Epithelial cell of esophagus (primary cell): Measurements from ENCODE around the gene TRIB2.
"Not testable (repeated sequence)": the region's sequence is repeated elsewhere in the genome, so short reads cannot be mapped to it uniquely, and the experiment has no call there.

Experiments
- DNase-seq: peaks from one replicate; pipeline ENCODE4 v3.0.0; 2010; ENCODE audit warnings: low read depth
- H3K4me3 ChIP-seq: 2 replicates; pipeline ENCODE4 v1.5.1; 2011; ENCODE audit warnings: mild to moderate bottlenecking, low read length, control low read depth
- TF ChIP-seq, protein P1 (sequence below): IDR thresholded peaks from 2 replicates; pipeline ENCODE4 v1.5.1; 2011; ENCODE audit warnings: low read depth, mild to moderate bottlenecking, low read length, control low read depth, inconsistent platforms; ENCODE audit not compliant: insufficient read depth; ENCODE audit errors: missing control alignments

Gene TRIB2

GRCh38 chr2:12676771-12677170 lies 40.0 kb upstream of the TRIB2 start:
- no peak overlapping the region for H3K4me3 ChIP-seq
- DNase-seq: peak; percentile 62
- TF ChIP-seq, protein P1, sequence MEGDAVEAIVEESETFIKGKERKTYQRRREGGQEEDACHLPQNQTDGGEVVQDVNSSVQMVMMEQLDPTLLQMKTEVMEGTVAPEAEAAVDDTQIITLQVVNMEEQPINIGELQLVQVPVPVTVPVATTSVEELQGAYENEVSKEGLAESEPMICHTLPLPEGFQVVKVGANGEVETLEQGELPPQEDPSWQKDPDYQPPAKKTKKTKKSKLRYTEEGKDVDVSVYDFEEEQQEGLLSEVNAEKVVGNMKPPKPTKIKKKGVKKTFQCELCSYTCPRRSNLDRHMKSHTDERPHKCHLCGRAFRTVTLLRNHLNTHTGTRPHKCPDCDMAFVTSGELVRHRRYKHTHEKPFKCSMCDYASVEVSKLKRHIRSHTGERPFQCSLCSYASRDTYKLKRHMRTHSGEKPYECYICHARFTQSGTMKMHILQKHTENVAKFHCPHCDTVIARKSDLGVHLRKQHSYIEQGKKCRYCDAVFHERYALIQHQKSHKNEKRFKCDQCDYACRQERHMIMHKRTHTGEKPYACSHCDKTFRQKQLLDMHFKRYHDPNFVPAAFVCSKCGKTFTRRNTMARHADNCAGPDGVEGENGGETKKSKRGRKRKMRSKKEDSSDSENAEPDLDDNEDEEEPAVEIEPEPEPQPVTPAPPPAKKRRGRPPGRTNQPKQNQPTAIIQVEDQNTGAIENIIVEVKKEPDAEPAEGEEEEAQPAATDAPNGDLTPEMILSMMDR: no peak

DNA sequence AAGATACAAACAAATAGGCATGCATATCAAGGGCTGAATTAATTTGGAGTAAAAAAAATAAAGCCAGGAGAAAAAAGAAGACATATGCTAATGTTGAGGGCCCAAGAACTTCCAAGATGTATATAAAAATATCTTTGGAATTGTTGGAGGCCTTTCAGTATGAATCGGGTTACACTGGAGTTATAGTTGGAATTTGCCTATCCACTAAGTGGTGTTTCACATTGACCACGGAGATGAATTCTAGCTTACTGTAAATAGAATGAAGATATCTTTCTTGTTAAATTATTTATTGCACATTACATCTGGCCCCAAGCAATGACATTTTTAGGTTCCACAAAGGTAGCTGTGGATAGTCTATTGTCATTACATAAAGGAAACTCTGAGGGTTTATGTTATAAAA lies 38.5 kb upstream of the TRIB2 start:
- H3K4me3 ChIP-seq: no peak overlapping the region
- no peak for DNase-seq
- TF ChIP-seq, protein P1: no peak

- no peak overlapping the region for H3K4me3 ChIP-seq
- TF ChIP-seq, protein P1: no peak
- DNase-seq: no peak
Observed at GRCh38 chr2:12679550-12680072, 37.1 kb upstream of the TRIB2 start.

DNA sequence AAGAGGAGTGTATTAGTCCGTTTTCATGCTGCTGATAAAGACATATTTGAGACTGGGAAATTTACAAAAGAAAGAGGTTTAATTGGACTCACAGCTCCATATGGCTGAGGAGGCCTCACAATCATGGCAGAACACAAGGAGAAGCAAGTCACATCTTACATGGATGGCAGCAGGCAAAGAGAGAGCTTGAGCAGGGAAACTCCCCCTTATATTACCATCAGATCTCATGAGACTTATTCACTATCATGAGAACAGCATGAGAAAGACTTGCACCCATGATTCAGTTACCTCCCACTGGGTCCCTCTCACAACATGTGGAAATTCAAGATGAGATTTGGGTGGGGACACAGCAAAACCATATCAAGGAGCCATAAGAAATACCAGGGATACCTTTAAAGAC lies 36.6 kb upstream of the TRIB2 start:
- DNase-seq, H3K4me3 ChIP-seq: not testable (repeated sequence)

DNA sequence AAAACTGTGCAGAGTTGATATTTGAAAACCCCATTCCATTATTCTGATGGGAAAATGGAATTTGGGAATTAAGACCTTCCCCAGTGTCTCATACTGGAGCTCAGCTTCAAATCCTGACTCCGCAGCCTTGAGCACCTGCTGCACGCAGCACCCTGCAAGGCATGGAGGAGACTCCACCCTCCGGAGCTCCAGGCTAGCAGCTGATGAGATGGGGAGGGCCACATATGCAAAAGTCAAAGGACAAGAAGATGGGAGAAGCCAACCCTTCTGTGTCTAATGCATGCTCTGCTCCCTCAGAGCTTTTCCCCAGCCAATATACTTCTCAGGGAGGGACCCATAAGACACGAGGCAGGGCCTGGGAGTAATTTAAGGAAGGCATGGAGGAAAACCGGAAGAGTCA lies 34.7 kb upstream of the TRIB2 start:
- TF ChIP-seq, protein P1: no peak
- no peak for DNase-seq
- H3K4me3 ChIP-seq: no peak overlapping the region

DNA sequence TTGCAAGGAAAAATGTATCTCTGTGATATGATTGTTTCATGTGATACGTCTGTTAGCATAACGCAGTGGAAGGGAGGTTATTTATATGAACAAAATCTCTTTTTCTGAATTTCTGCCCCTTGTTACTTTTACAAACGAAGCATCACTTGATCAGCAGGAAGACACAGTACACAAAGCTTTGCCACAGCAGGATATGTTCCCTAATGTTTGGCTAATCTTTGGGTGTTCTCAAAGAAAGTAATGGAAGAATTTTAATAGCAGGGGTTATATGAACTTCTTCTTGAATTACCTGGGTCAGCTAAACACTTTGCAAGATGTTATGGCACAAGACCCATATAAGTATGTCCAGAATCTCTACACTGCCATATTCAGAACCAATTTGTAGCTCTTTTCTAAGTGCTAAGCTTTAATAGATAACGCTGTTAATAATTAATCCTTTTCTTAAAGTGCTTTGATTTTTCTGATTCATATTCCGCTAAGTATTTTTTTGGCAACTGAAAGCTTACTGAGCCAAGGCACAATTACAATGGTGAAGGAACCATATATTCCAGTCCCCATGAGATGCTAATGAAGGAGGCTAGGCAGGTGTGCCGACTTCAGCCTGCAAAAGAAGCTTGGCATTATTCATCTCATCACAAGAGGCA lies 33.2 kb upstream of the TRIB2 start:
- DNase-seq: no peak
- TF ChIP-seq, protein P1: no peak
- H3K4me3 ChIP-seq: no peak overlapping the region

DNA sequence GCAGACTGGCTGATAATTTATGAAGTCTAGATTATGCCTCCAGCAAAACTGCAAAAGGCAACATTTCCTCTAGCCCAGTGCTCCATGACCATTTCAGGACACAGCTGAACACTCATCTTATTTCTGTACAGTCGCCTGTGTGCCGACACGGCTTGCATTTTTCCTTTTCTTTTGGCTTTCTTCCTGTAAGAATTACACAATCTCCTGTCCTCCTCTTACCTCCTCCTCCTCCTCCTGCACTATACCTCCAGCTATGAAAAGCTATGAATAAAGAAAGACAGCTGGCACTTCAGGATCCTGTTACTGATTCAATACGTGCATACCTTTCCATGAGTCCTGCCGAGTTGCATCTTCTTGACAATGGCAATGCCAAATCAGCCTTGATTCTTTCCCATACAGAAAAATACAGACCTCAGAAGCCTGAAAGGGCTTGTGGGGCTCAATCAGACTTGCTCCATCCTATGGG lies 32.2 kb upstream of the TRIB2 start:
- H3K4me3 ChIP-seq: no peak overlapping the region
- TF ChIP-seq, protein P1: no peak
- DNase-seq: peak; percentile 79
